MV-4-11 (cell line): ENCODE results near the gene MRTFA.
A peak's percentile ranks its signal among the peaks of the same experiment; 100 is the strongest.

Experiments
- DNase-seq: peaks from one replicate; lab custom pipeline; 2025; lab: John Stamatoyannopoulos, UW

The MRTFA gene

GRCh38 chr22:40428796-40429195, 207.7 kb downstream of the MRTFA start:
- no peak for DNase-seq

- DNase-seq = no peak
Observed at GRCh38 chr22:40426594-40427333, 209.8 kb downstream of the MRTFA start.

GRCh38 chr22:40425082-40425481, 211.4 kb downstream of the MRTFA start:
- DNase-seq = no peak

- DNase-seq = no peak
Observed at GRCh38 chr22:40423882-40424640, 212.5 kb downstream of the MRTFA start.

- peak; percentile 38 for DNase-seq
Observed at GRCh38 chr22:40423310-40423688, 213.2 kb downstream of the MRTFA start.

- DNase-seq = peak; percentile 34
Observed at GRCh38 chr22:40422558-40423309, 213.8 kb downstream of the MRTFA start.

- DNase-seq = no peak
Observed at GRCh38 chr22:40421941-40422340, 214.6 kb downstream of the MRTFA start.

- no peak for DNase-seq
Observed at GRCh38 chr22:40421082-40421350, 215.5 kb downstream of the MRTFA start.

GRCh38 chr22:40420341-40421081, 216.0 kb downstream of the MRTFA start:
- DNase-seq = no peak

GRCh38 chr22:40419718-40420117, 216.8 kb downstream of the MRTFA start:
- no peak for DNase-seq

GRCh38 chr22:40418366-40419201, 217.9 kb downstream of the MRTFA start:
- peak; percentile 37 for DNase-seq

- no peak for DNase-seq
Observed at GRCh38 chr22:40417881-40418280, 218.6 kb downstream of the MRTFA start.

GRCh38 chr22:40417041-40417440, 219.5 kb downstream of the MRTFA start:
- DNase-seq = no peak

- DNase-seq = no peak
Observed at GRCh38 chr22:40416636-40417035, 219.9 kb downstream of the MRTFA start.

GRCh38 chr22:40416267-40416570, 220.3 kb downstream of the MRTFA start:
- DNase-seq = no peak

- peak; percentile 64 for DNase-seq
Observed at GRCh38 chr22:40415531-40416266, 220.8 kb downstream of the MRTFA start.

- DNase-seq = no peak
Observed at GRCh38 chr22:40414838-40415505, 221.5 kb downstream of the MRTFA start.

- DNase-seq = no peak
Observed at GRCh38 chr22:40414311-40414710, 222.2 kb downstream of the MRTFA start.

- no peak for DNase-seq
Observed at GRCh38 chr22:40413873-40414272, 222.6 kb downstream of the MRTFA start.

- peak; percentile 96 for DNase-seq
Observed at GRCh38 chr22:40412441-40412840, 224.1 kb downstream of the MRTFA start.
